Tibial nerve (tissue), 4 donors: ENCODE measurements around the gene ESRRB.

Experiments
- EP300 ChIP-seq, 2 donors: sonication (generic); formaldehyde crosslinking; IDR thresholded peaks; one replicate each; pipeline ENCODE4 v1.6.1; 2017; ENCODE audit warnings: antibody characterized with exemption in 2 of 2, mild to moderate bottlenecking in 1 of 2
- POLR2A ChIP-seq, 2 donors: fragments of 450-650 bp; IDR thresholded peaks; one replicate each; pipeline ENCODE4 v1.6.1; 2017; ENCODE audit warnings: antibody characterized with exemption in 2 of 2, mild to moderate bottlenecking in 2 of 2, moderate library complexity in 2 of 2
- TF ChIP-seq, protein P1 (sequence below), 5 experiments: fragments of 200-600 bp in 3 of 5; fragments of 450-650 bp in 2 of 5; sonication (generic) in 3 of 5; IDR thresholded peaks; one replicate each; pipeline ENCODE4 v1.5.1; 2016 to 2019; ENCODE audit warnings: antibody characterized with exemption in 5 of 5, mild to moderate bottlenecking in 3 of 5, moderate library complexity in 2 of 5

GRCh38 chr14:76457841-76458240 is 81.9 kb downstream of the ESRRB start:
- TF ChIP-seq, protein P1, sequence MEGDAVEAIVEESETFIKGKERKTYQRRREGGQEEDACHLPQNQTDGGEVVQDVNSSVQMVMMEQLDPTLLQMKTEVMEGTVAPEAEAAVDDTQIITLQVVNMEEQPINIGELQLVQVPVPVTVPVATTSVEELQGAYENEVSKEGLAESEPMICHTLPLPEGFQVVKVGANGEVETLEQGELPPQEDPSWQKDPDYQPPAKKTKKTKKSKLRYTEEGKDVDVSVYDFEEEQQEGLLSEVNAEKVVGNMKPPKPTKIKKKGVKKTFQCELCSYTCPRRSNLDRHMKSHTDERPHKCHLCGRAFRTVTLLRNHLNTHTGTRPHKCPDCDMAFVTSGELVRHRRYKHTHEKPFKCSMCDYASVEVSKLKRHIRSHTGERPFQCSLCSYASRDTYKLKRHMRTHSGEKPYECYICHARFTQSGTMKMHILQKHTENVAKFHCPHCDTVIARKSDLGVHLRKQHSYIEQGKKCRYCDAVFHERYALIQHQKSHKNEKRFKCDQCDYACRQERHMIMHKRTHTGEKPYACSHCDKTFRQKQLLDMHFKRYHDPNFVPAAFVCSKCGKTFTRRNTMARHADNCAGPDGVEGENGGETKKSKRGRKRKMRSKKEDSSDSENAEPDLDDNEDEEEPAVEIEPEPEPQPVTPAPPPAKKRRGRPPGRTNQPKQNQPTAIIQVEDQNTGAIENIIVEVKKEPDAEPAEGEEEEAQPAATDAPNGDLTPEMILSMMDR (IDR thresholded peaks at IDR 0.05) = no peak
- TF ChIP-seq POLR2A (IDR thresholded peaks at IDR 0.05) (no peak), EP300 (IDR thresholded peaks at IDR 0.05) (no peak)
